Esophagus muscularis mucosa (tissue), 4 donors: ENCODE measurements around the gene AFF1. TPM values are rescaled to one million over a fixed set of nuclear protein-coding genes. Genes with fewer than 3 reads are reported as not detected.

Source experiments
- DNase-seq: peaks from one replicate; pipeline ENCODE4 v3.0.0-alpha.2; 2017; ENCODE audit errors: extremely low spot score
- H3K27ac ChIP-seq, 4 donors: fragments of 200-600 bp; sonication (generic); replicated peaks in 1 of 4; 1 replicate in 3 of 4; 2 replicates in 1 of 4; pipeline ENCODE4 v1.5.1; 2016 to 2019; ENCODE audit warnings: mild to moderate bottlenecking in 1 of 4
- H3K27me3 ChIP-seq, 4 donors: fragments of 200-600 bp; sonication (generic); one replicate each; pipeline versions ENCODE4 v1.5.1 to v1.6.0; 2016 to 2019
- H3K36me3 ChIP-seq, 4 donors: fragments of 200-600 bp; sonication (generic); one replicate each; pipeline ENCODE4 v1.5.1; 2016 to 2019
- H3K4me1 ChIP-seq, 4 donors: fragments of 200-600 bp; sonication (generic); one replicate each; pipeline ENCODE4 v1.5.1; 2016 to 2019
- H3K4me3 ChIP-seq, 4 donors: fragments of 200-600 bp; sonication (generic); 1 replicate in 2 of 4; 2 replicates in 2 of 4; pipeline ENCODE4 v1.5.1; 2016 to 2019; ENCODE audit warnings: mild to moderate bottlenecking in 4 of 4, moderate library complexity in 1 of 4
- H3K9me3 ChIP-seq, 4 donors: fragments of 200-600 bp; sonication (generic); 1 replicate in 3 of 4; 2 replicates in 1 of 4; pipeline ENCODE4 v1.5.1; 2016 to 2019
- CTCF ChIP-seq, 3 experiments: fragments of 200-600 bp in 2 of 3; fragments of 450-650 bp in 1 of 3; sonication (generic) in 2 of 3; IDR thresholded peaks; one replicate each; pipeline ENCODE4 v1.5.1; 2017 to 2019; ENCODE audit warnings: antibody characterized with exemption in 3 of 3, mild to moderate bottlenecking in 2 of 3, moderate library complexity in 1 of 3
- EP300 ChIP-seq: sonication (generic); formaldehyde crosslinking; IDR thresholded peaks from one replicate; pipeline ENCODE4 v1.6.1; 2017; ENCODE audit warnings: antibody characterized with exemption
- POLR2A ChIP-seq: fragments of 450-650 bp; IDR thresholded peaks from one replicate; pipeline ENCODE4 v1.6.1; 2017; ENCODE audit warnings: antibody characterized with exemption, moderate library complexity, mild to moderate bottlenecking, low read depth
- POLR2AphosphoS5 ChIP-seq, 2 donors: sonication (generic); formaldehyde crosslinking; IDR thresholded peaks; one replicate each; pipeline ENCODE4 v1.6.1; 2017; ENCODE audit warnings: antibody characterized with exemption in 2 of 2
- WGBS: methylation state at CpG from one replicate; pipeline ENCODE4 v1.1.5; 2018; 5-methylcytosine and 5-hydroxymethylcytosine counted together
- intact Hi-C: fragments of 100-400 bp; cut with DNase I; formaldehyde crosslinking; loops from one replicate; pipeline ENCODE4 v1.15.1; 2023
- total RNA-seq, 4 donors: library from RNA; depleted of rRNA; stranded (reverse); fragments of >200 nt; gene quantifications; one replicate each; pipeline versions ENCODE4 v1.1.0 to v1.2.1, GENCODE V29; 2016

AFF1 gene
- total RNA-seq, 4 donors from 2014 or later = 53.6 to 85.2 (median 70.6) TPM

GRCh38 chr4:87019246-87019791, 84.5 kb downstream of the AFF1 start:
- Histone ChIP-seq H3K27ac (peak overlapping the region; percentile 41 to 67 (median 54)), H3K27me3 (no peaks in the 10 kb centered on the region), H3K4me1 (peaks cover 74 to 93% (median 84%) of the 10 kb centered on the region in 4 donors), H3K9me3 (no peaks in the 10 kb centered on the region), H3K36me3 (no peaks in the 10 kb centered on the region), H3K4me3 (no peak overlapping the region)
- intact Hi-C loops = no loop called here
- 81% methylated on average over 4 of the region's 4 CpGs for WGBS
- TF ChIP-seq POLR2AphosphoS5 (IDR thresholded peaks at IDR 0.05) (no peak), POLR2A (no peak), CTCF (IDR thresholded peaks at IDR 0.05) (no peak), EP300 (no peak)
- DNase-seq = no peak

GRCh38 chr4:87019898-87020297, 85.1 kb downstream of the AFF1 start:
- TF ChIP-seq POLR2AphosphoS5 (IDR thresholded peaks at IDR 0.05) (no peak), EP300 (no peak), POLR2A (no peak), CTCF (IDR thresholded peaks at IDR 0.05) (no peak)
- intact Hi-C loops = no loop called here
- Histone ChIP-seq H3K27me3 (no peaks in the 10 kb centered on the region), H3K9me3 (no peaks in the 10 kb centered on the region), H3K4me3 (no peak overlapping the region), H3K27ac (peak overlapping the region in 1 of 4 donors; percentile 1), H3K36me3 (no peaks in the 10 kb centered on the region), H3K4me1 (peaks cover 75 to 93% (median 84%) of the 10 kb centered on the region in 4 donors)
- no peak for DNase-seq
- 72% methylated on average over 2 of the region's 2 CpGs for WGBS

GRCh38 chr4:87024201-87024600, 89.4 kb downstream of the AFF1 start:
- Histone ChIP-seq H3K27ac (peak overlapping the region; percentile 28 to 67 (median 56)), H3K27me3 (no peaks in the 10 kb centered on the region), H3K4me1 (peaks cover 80 to 94% (median 90%) of the 10 kb centered on the region in 4 donors), H3K4me3 (no peak overlapping the region), H3K9me3 (no peaks in the 10 kb centered on the region), H3K36me3 (no peaks in the 10 kb centered on the region)
- intact Hi-C loops = no loop called here
- DNase-seq = no peak
- TF ChIP-seq EP300 (no peak), POLR2AphosphoS5 (IDR thresholded peaks at IDR 0.05) (no peak), POLR2A (no peak), CTCF (IDR thresholded peaks at IDR 0.05) (no peak)
- 39% methylated on average over 1 of the region's 1 CpG for WGBS

- 78% methylated on average over 5 of the region's 5 CpGs for WGBS
- H3K4me3 ChIP-seq = no peak overlapping the region
- peak overlapping the region; percentile 28 to 89 (median 63) for H3K27ac ChIP-seq
- H3K36me3 ChIP-seq = no peaks in the 10 kb centered on the region
- intact Hi-C loops = no loop called here
- DNase-seq = no peak
- no peaks in the 10 kb centered on the region for H3K27me3 ChIP-seq
- H3K4me1 ChIP-seq = peaks cover 81 to 95% (median 91%) of the 10 kb centered on the region in 4 donors
- no peaks in the 10 kb centered on the region for H3K9me3 ChIP-seq
- TF ChIP-seq EP300 = no peak
- TF ChIP-seq POLR2AphosphoS5 (IDR thresholded peaks at IDR 0.05) = no peak
- no peak for TF ChIP-seq POLR2A
- TF ChIP-seq CTCF (IDR thresholded peaks at IDR 0.05) = no peak
These were observed 90.3 kb downstream of the AFF1 start for GRCh38 chr4:87025023-87025613.
